Gastroesophageal sphincter (tissue), 4 donors: ENCODE measurements around the gene VMP1. TPM values are rescaled to one million over a fixed set of nuclear protein-coding genes. Genes with fewer than 3 reads are reported as not detected.

Source experiments
- ATAC-seq: fragments of 150-250 bp; one replicate; pipeline ENCODE4 v1.9.1; 2016; ENCODE audit warnings: mild to moderate bottlenecking, moderate library complexity
- H3K27ac ChIP-seq, 4 donors: fragments of 200-600 bp; sonication (generic) in 3 of 4; 1 replicate in 3 of 4; 2 replicates in 1 of 4; pipeline ENCODE4 v1.5.1; 2016 to 2019
- H3K27me3 ChIP-seq: fragments of 200-600 bp; sonication (generic); one replicate; pipeline ENCODE4 v1.5.1; 2019
- H3K36me3 ChIP-seq, 2 donors: fragments of 200-600 bp; sonication (generic); one replicate each; pipeline ENCODE4 v1.5.1; 2019; ENCODE audit warnings: control low read depth in 1 of 2
- H3K4me1 ChIP-seq, 3 donors: fragments of 200-600 bp; sonication (generic); 1 replicate in 2 of 3; 2 replicates in 1 of 3; pipeline ENCODE4 v1.5.1; 2016 to 2019; ENCODE audit warnings: control low read depth in 2 of 3
- H3K4me3 ChIP-seq, 2 donors: fragments of 200-600 bp; sonication (generic); one replicate each; pipeline ENCODE4 v1.5.1; 2019; ENCODE audit warnings: mild to moderate bottlenecking in 1 of 2, moderate library complexity in 1 of 2
- H3K9me3 ChIP-seq, 3 donors: fragments of 200-600 bp; sonication (generic); one replicate each; pipeline ENCODE4 v1.5.1; 2017 to 2019; ENCODE audit warnings: control low read depth in 2 of 3
- CTCF ChIP-seq, 4 experiments: fragments of 200-600 bp in 2 of 4; fragments of 450-650 bp in 2 of 4; sonication (generic) in 1 of 4; IDR thresholded peaks; one replicate each; pipeline ENCODE4 v1.5.1; 2017 to 2019; ENCODE audit warnings: antibody characterized with exemption in 4 of 4, mild to moderate bottlenecking in 2 of 4, moderate library complexity in 2 of 4
- EP300 ChIP-seq: sonication (generic); formaldehyde crosslinking; IDR thresholded peaks from one replicate; pipeline ENCODE4 v1.6.1; 2017; ENCODE audit warnings: antibody characterized with exemption, mild to moderate bottlenecking
- POLR2A ChIP-seq, 2 donors: fragments of 450-650 bp; IDR thresholded peaks; one replicate each; pipeline ENCODE4 v1.6.1; 2017; ENCODE audit warnings: antibody characterized with exemption in 2 of 2, mild to moderate bottlenecking in 2 of 2, moderate library complexity in 1 of 2
- POLR2AphosphoS5 ChIP-seq: sonication (generic); formaldehyde crosslinking; IDR thresholded peaks from one replicate; pipeline ENCODE4 v1.6.1; 2017; ENCODE audit warnings: antibody characterized with exemption
- WGBS, 2 donors: methylation state at CpG; one replicate each; pipeline ENCODE4 v1.1.5; 2018; ENCODE audit warnings: low coverage in 1 of 2; 5-methylcytosine and 5-hydroxymethylcytosine counted together
- total RNA-seq, 4 donors: library from RNA; depleted of rRNA; stranded (reverse); fragments of >200 nt; gene quantifications; one replicate each; pipeline ENCODE4 v1.1.0, GENCODE V29; 2016

Gene VMP1
- total RNA-seq, 4 donors from 2014 or later = 50.8 to 175 (median 85.0) TPM

- Histone ChIP-seq H3K4me1 (no peaks in the 10 kb centered on the region), H3K27ac (no peak overlapping the region), H3K36me3 (peaks cover 0 to 32% of the 10 kb centered on the region in 2 donors), H3K9me3 (no peaks in the 10 kb centered on the region), H3K27me3 (no peaks in the 10 kb centered on the region), H3K4me3 (no peak overlapping the region)
- WGBS, 2 donors = 100% methylated on average over 3 of the region's 4 CpGs; no CpG with 5 or more reads in 1 of the 2 donors
- TF ChIP-seq CTCF (IDR thresholded peaks at IDR 0.05) = no peak
- no peak for ATAC-seq
Observed at GRCh38 chr17:59743842-59744241, 36.4 kb downstream of the VMP1 start.

GRCh38 chr17:59745040-59745439 is 37.6 kb downstream of the VMP1 start:
- no peak for TF ChIP-seq EP300
- TF ChIP-seq POLR2A (IDR thresholded peaks at IDR 0.05) = no peak
- no peak for TF ChIP-seq POLR2AphosphoS5
- TF ChIP-seq CTCF (IDR thresholded peaks at IDR 0.05) = no peak
- Histone ChIP-seq H3K4me3 (no peak overlapping the region), H3K27me3 (no peaks in the 10 kb centered on the region), H3K36me3 (peaks cover 0 to 28% of the 10 kb centered on the region in 2 donors), H3K9me3 (no peaks in the 10 kb centered on the region), H3K27ac (no peak overlapping the region), H3K4me1 (no peaks in the 10 kb centered on the region)
- WGBS, 2 donors = 100% methylated on average over 2 of the region's 2 CpGs
- ATAC-seq = no peak

GRCh38 chr17:59746849-59747445 is 39.5 kb downstream of the VMP1 start:
- no peak for ATAC-seq
- 84 to 100% methylated on average over 1 to 4 of the region's 4 CpGs for WGBS, 2 donors

GRCh38 chr17:59748591-59748990 is 41.1 kb downstream of the VMP1 start:
- Histone ChIP-seq H3K36me3 (peaks cover 0 to 12% of the 10 kb centered on the region in 2 donors), H3K9me3 (no peaks in the 10 kb centered on the region), H3K4me1 (peaks cover 0 to under 1% (median 0%) of the 10 kb centered on the region in 3 donors), H3K4me3 (no peak overlapping the region), H3K27me3 (no peaks in the 10 kb centered on the region), H3K27ac (no peak overlapping the region)
- WGBS, 2 donors = 93 to 100% methylated on average over 1 of the region's 1 CpG
- TF ChIP-seq POLR2A (IDR thresholded peaks at IDR 0.05) (no peak), CTCF (IDR thresholded peaks at IDR 0.05) (no peak), EP300 (no peak), POLR2AphosphoS5 (no peak)
- ATAC-seq = no peak

More at GRCh38 chr17:59746849-59747445, 39.5 kb downstream of the VMP1 start:
- Histone ChIP-seq H3K27ac (no peak overlapping the region), H3K36me3 (peaks cover 0 to 25% of the 10 kb centered on the region in 2 donors), H3K4me1 (no peaks in the 10 kb centered on the region), H3K9me3 (no peaks in the 10 kb centered on the region), H3K4me3 (no peak overlapping the region), H3K27me3 (no peaks in the 10 kb centered on the region)
- TF ChIP-seq POLR2A (IDR thresholded peaks at IDR 0.05) (no peak), CTCF (IDR thresholded peaks at IDR 0.05) (peak; percentile 59 to 62 (median 60)), POLR2AphosphoS5 (no peak), EP300 (no peak)

GRCh38 chr17:59751955-59752413 is 44.5 kb downstream of the VMP1 start:
- Histone ChIP-seq H3K9me3 (no peaks in the 10 kb centered on the region), H3K27me3 (no peaks in the 10 kb centered on the region), H3K36me3 (peaks cover 0 to 16% of the 10 kb centered on the region in 2 donors), H3K4me3 (no peak overlapping the region), H3K4me1 (peaks cover 0 to 24% (median 9%) of the 10 kb centered on the region in 3 donors), H3K27ac (no peak overlapping the region)
- ATAC-seq = no peak
- 87 to 93% methylated on average over 6 to 8 of the region's 11 CpGs for WGBS, 2 donors
- TF ChIP-seq CTCF (IDR thresholded peaks at IDR 0.05) (no peak), POLR2AphosphoS5 (no peak), POLR2A (IDR thresholded peaks at IDR 0.05) (no peak), EP300 (no peak)
